NT2/D1 (cell line): Measurements from ENCODE around the gene RGS7.
"Not testable (repeated sequence)": the region's sequence is repeated elsewhere in the genome, so short reads cannot be mapped to it uniquely, and the experiment has no call there.

Source experiments
- SUZ12 ChIP-seq: IDR thresholded peaks from 2 replicates; pipeline ENCODE4 v1.6.1; 2011; ENCODE audit not compliant: insufficient read length, insufficient read depth; ENCODE audit errors: extremely low read depth
- YY1 ChIP-seq: IDR thresholded peaks from 2 replicates; pipeline ENCODE4 v1.6.1; 2011; ENCODE audit not compliant: insufficient read length, insufficient read depth

- TF ChIP-seq SUZ12, YY1: not testable (repeated sequence)
Observed at GRCh38 chr1:240763095-240763494, 593.9 kb downstream of the RGS7 start.
